HFFc6 (cell line): ENCODE data around the gene RGS6. TPM values are rescaled to one million over a fixed set of nuclear protein-coding genes. Genes with fewer than 3 reads are reported as not detected.

Experiments used
- DNase-seq: peaks from one replicate; pipeline ENCODE4 v3.0.0-alpha.2; 2018
- H3K27ac Mint-ChIP-seq: 2 replicates; pipeline ENCODE4 v1.8.0; 2020; ENCODE audit warnings: mild to moderate bottlenecking, mixed read lengths
- H3K27me3 Mint-ChIP-seq: 2 replicates; pipeline ENCODE4 v1.8.0; 2021; ENCODE audit warnings: mild to moderate bottlenecking, moderate library complexity, mixed read lengths; ENCODE audit not compliant: insufficient read depth
- H3K36me3 Mint-ChIP-seq: 2 replicates; pipeline ENCODE4 v1.8.0; 2021; ENCODE audit warnings: low read depth, mixed read lengths
- H3K4me1 Mint-ChIP-seq: 2 replicates; pipeline ENCODE4 v1.8.0; 2020; ENCODE audit warnings: low read depth, mixed read lengths
- H3K4me3 Mint-ChIP-seq: 2 replicates; pipeline ENCODE4 v1.8.0; 2020; ENCODE audit warnings: mild to moderate bottlenecking, moderate library complexity, mixed read lengths
- H3K9me3 Mint-ChIP-seq: 2 replicates; pipeline ENCODE4 v1.8.0; 2020; ENCODE audit warnings: mild to moderate bottlenecking, mixed read lengths
- total RNA-seq, 6 experiments: library from RNA; stranded (reverse); fragmentation: NEBNext Ultra II Directional; extraction: Animal tissue kit (Norgen Biotek cat#: 25700); gene quantifications; 2 replicates in 1 of 6; 3 replicates in 5 of 6; pipeline ENCODE4 v1.2.3, GENCODE V29; 2021
- TF ChIP-seq, protein P1 (sequence below): fragments of 200-600 bp; sonication (generic); IDR thresholded peaks from 2 replicates; pipeline ENCODE4 v1.5.0; 2021; ENCODE audit warnings: antibody characterized with exemption, mild to moderate bottlenecking

RGS6 gene
- total RNA-seq, 6 experiments from 2014 or later, result not detected

DNA sequence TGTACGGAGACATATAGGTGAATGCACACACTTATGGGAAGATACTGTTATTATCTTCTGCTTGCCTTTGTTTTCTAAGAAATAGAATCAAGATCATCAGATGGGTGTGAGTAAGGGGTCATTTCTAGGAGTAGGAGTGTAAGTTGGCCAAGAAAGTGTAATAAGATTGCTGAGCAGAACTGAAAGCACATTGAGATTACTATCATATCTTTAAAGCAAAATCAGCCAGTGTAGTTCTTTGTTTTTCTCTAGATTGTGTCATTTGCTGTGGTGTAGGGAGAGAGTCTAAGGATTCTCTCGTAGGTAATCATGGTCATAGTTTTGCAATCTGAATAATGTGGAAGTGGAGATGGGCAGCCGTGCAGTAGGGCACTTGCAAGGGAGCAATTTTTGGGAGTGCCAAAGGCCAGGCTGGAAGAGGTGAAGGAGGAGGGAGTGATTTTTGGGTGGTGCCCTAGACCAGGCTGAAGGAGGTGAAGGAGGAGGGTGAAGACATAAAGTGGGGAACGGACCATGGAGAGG lies 131.6 kb downstream of the RGS6 start:
- no peaks in the 10 kb centered on the region for H3K27me3 Mint-ChIP-seq
- peaks cover 3% of the 10 kb centered on the region; the same call in 1 of the 2 replicates for H3K36me3 Mint-ChIP-seq
- no peaks in the 10 kb centered on the region for H3K4me1 Mint-ChIP-seq
- TF ChIP-seq, protein P1, sequence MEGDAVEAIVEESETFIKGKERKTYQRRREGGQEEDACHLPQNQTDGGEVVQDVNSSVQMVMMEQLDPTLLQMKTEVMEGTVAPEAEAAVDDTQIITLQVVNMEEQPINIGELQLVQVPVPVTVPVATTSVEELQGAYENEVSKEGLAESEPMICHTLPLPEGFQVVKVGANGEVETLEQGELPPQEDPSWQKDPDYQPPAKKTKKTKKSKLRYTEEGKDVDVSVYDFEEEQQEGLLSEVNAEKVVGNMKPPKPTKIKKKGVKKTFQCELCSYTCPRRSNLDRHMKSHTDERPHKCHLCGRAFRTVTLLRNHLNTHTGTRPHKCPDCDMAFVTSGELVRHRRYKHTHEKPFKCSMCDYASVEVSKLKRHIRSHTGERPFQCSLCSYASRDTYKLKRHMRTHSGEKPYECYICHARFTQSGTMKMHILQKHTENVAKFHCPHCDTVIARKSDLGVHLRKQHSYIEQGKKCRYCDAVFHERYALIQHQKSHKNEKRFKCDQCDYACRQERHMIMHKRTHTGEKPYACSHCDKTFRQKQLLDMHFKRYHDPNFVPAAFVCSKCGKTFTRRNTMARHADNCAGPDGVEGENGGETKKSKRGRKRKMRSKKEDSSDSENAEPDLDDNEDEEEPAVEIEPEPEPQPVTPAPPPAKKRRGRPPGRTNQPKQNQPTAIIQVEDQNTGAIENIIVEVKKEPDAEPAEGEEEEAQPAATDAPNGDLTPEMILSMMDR, result no peak
- peaks cover 36% of the 10 kb centered on the region for H3K9me3 Mint-ChIP-seq
- no peak for DNase-seq
- H3K4me3 Mint-ChIP-seq, result no peak overlapping the region
- H3K27ac Mint-ChIP-seq, result no peak overlapping the region

DNA sequence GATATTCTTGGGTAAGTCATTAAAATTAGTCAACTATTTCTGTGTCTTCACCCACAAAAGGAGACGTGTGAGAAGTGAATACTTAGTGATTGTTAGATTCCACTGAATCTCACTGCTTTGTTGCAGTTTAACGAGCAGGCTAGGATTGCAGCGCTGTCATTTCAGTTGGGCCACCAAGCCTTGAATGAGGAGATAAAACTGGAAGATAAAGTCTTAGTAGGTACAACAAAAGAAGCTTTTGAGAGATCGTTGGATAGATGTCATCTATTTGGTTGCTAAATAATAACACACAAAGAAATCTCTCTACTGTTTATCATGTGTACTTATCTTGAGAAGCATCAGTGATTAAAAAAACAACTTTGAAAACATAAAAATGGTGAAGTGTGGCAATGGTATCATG lies 132.3 kb downstream of the RGS6 start:
- Mint-ChIP-seq H3K4me3 (no peak overlapping the region), H3K9me3 (peaks cover 30% of the 10 kb centered on the region), H3K27ac (no peak overlapping the region), H3K27me3 (no peaks in the 10 kb centered on the region), H3K4me1 (no peaks in the 10 kb centered on the region), H3K36me3 (peaks cover 3% of the 10 kb centered on the region; the same call in 1 of the 2 replicates)
- DNase-seq, result no peak
- TF ChIP-seq, protein P1, result no peak

DNA sequence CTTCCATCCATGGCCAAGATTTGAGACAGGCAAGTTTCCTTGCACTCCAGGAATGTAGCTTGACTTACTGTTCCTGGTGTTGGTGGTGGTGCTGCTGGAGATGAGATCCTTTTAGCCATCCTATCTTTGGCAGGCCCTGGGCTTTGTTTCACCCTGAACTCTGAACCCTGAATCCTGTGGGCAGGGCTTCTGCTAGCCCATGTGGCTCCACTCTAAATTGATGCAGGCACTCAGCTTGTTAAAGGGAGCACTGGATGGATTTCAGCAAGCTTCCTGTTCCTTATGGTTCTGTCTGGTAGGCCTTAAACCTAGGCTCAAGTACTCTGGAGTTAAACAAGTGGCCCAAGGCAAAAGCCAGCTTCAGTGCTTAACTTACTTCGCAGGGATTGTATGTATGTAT lies 138.2 kb downstream of the RGS6 start:
- TF ChIP-seq, protein P1, result no peak
- Mint-ChIP-seq H3K36me3 (no peaks in the 10 kb centered on the region), H3K27ac (no peak overlapping the region), H3K27me3 (no peaks in the 10 kb centered on the region), H3K4me3 (no peak overlapping the region), H3K9me3 (no peaks in the 10 kb centered on the region; the same call in 1 of the 2 replicates), H3K4me1 (no peaks in the 10 kb centered on the region)
- DNase-seq, result no peak

DNA sequence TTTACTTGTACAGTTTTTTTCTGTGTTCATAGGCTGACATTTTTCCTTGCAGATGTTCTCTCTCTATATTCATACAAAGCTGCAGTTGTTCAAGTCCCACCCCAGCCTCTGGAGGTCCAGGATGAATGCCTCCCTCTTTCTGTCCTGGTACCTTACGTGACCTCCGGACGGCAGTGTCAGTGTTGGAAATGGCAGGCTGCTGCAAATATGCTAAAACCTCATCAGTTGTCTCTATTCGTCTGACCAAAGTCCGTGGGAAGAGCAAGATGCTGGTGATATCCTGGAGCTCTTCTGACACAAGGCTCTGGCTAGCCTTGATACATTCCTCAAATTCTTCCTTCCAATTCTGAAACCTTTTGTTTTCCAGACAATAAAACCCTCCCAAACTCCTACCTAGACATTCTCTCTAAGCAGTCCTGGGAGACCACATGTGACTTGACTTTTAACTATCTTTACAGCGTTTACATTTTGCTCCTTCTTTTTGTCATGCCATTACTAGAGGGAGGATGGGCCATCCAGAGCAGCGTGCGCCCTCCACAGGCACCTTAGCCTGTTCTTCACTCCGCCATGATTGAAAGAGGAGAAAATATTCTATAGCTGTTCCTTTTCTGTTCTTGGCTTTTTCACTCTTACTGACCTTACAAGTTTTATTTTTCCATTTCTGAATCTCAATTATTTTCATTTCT lies 143.6 kb downstream of the RGS6 start:
- H3K4me3 Mint-ChIP-seq, result no peak overlapping the region
- no peak overlapping the region for H3K27ac Mint-ChIP-seq
- no peaks in the 10 kb centered on the region for H3K4me1 Mint-ChIP-seq

DNA sequence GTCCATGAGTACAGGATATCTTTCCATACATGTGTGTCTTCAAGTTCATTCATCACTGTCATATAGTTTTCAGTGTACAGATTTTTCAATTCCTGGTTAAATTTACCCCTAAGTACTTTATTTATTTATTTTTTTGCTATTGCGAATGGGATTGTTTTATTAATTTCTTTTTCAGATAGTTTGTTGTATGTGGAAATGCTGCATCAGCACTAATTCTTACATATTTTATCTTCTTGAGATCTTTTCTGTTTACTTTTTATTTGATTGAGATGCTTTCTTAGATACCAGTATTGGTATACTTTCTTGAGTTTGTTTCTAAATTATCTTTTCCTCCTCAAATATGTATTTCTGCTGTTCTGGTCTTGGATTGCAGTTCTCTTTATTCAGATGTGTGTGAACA lies 148.9 kb downstream of the RGS6 start:
- TF ChIP-seq, protein P1, result no peak
- Mint-ChIP-seq H3K9me3 (peaks cover 29% of the 10 kb centered on the region), H3K4me1 (no peaks in the 10 kb centered on the region), H3K4me3 (no peak overlapping the region), H3K27ac (no peak overlapping the region), H3K27me3 (peaks cover 2% of the 10 kb centered on the region), H3K36me3 (no peaks in the 10 kb centered on the region; the same call in 1 of the 2 replicates)
- no peak for DNase-seq

More for the DNA sequence above, 143.6 kb downstream of the RGS6 start:
- H3K36me3 Mint-ChIP-seq, result no peaks in the 10 kb centered on the region
- no peaks in the 10 kb centered on the region for H3K27me3 Mint-ChIP-seq
- DNase-seq, result no peak
- TF ChIP-seq, protein P1, result no peak
- H3K9me3 Mint-ChIP-seq, result peaks cover 14% of the 10 kb centered on the region
